NCI-H146 (cell line): ENCODE measurements around the gene CRYBA2.

Source experiments
- DNase-seq: peaks from one replicate; lab custom pipeline; 2025; lab: John Stamatoyannopoulos, UW

Gene CRYBA2

DNA sequence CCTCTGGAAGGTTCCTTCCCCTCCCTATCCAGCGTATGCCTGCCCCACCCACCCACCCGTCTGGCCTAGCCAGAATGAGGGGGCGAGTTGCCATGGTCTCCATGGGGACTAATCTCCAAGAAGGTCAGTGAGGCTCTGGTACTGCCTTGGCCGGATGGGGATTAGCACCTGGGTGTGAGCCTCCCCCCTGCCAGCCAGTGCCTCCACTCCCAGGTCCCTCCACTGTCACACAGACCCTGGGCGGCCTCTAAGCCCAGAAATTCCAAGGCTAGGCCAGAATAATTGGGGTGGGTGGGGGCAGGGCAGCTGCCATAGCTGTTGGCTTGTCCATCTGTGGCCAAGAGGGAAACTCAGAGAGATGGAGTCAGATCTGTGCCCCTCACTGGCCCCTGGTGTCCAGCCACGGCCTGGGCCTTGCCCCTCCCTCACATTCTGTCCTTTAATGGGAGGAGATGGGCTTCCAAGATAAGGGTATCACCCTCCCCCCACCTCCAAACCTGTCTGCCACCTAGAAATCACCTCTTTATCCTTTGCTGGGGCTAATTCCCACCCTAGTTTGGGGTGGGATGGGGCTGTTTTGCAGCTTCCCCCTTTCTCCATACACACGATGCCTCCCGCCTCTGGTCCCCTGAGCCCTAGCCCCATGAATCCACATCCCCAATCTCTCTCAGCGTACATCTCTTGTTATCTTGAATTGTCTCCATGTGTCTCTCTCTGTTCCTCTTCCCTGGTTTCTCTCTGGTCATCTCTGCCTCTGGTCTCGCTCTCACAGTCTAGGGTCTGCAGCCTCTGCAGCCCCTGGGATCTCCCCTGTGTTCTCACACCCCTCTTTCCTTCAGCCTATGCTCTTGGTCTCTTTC, 6.0 kb upstream of the CRYBA2 start:
- DNase-seq, result no peak

DNA sequence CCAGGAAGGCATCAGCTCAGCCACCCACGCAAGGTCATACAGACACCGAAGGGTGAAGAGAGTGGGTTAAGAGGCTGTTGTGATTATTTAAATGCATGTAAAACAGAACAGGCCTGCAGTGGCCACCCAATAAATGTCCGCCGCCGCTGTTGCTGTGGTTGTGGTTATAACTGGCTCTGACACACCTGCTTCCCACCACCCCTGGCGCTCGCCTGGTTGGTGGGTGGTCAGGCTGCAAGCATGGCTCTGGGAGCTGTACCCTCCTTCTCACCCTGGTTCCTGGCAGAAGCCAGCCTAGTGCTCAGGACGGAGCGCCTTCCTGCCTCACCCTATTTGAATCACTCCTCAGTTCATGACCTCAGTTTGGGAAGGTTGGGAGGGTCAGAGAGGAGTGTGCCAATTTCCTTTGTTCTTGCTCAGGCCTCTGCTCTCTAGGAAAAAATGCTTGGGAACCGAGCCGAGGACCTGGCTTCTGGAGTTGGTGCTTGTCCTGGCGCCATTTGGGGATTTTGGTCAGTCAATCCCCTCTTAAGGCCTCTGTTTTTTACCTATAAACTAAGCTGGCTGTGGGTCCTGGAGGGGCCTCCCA, 5.3 kb upstream of the CRYBA2 start:
- no peak for DNase-seq

DNA sequence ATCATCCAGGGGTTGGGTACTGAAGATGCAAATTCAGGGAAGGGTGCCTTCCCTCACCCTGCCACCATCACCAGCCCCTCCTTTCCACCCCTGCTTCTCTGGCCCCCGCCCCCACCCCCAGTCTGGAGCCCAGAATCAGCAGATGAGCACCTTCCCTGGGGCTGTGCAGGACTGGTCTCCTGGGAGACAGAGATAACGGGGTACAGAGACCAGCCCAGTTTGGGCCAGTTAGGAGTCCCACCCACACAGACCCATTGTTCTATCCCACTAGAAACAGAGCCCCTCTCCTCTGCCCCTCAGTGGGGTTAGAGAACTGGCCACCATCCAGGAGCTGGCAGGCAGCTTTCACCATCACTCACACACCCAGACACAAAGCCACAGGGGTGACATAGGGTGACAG, 4.5 kb upstream of the CRYBA2 start:
- no peak for DNase-seq

DNA sequence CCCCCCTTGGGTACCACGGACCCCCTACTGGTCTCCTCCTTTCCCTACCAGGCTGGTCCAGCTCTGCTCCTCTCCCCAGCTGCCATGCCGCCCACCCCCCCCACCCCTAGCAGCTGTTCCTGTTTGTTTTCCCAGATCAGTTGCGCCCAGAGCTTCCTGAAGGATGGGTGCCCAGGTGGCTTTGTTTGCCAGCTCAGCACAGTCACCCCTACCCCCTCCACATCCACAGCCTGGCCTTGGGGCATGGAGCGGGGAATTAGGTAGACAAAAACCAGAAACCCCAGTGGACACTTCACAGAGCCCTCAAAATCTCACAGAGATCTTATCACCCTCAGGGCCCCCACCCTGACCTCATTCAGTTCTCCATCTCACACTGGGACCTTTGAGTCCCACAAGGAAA, 3.7 kb upstream of the CRYBA2 start:
- DNase-seq, result peak; percentile 83

DNA sequence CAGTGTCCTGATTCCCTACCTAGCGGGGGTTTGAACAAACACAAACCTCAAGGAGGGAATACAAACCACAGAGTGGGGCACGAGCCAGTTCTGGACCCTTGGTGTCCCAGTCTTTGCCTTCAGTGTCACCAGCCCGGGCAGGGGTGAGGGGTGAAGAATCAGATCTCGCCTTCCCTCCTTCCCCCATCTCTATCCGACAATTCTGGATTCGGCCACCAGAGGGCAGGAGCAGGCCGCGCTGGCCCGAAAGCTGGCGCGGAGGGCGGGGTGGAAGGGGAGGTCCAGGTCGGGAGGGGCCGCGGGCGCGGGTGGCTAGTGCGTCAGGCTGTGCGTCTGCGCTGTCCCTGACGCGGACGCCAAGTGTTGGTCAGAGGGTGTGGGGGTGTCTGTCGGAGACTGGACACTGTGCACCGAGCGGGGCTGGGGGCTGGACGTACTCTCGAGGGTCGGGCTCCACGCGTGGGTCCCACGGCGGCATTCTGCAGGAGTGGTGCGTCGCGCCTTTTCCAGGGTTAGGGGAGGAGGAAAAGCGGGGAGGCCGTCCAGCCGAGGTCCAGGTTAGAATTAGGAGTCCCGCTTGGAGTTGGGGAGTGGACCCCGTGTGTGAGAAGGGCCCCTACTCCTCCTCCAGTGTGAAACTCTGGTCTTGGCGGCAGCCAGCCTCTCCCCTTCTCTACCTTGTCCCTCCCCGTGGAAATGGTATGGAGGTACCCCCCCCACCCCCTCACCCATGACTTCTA, 2.9 kb upstream of the CRYBA2 start:
- DNase-seq, result peak; percentile 85

DNA sequence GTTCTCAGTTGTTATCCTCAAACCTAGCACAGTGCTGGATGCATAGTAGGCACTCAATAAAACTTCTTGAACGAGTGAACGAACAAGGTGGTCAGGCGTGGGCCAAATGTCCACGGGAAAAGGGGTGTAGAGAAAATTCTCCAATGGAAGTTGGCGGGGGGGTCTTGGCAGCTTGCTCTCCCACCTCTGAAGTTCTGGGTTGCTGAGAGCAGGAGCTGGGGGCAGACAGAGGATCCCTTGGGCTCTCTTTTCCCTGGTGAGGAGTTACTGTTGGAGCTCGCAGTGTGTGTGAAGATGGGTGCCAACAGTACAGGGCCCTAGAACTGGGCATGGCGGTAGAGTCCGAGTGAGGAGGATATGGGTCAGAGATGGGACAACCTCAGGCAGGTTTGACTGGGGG, 2.3 kb upstream of the CRYBA2 start:
- DNase-seq, result no peak

DNA sequence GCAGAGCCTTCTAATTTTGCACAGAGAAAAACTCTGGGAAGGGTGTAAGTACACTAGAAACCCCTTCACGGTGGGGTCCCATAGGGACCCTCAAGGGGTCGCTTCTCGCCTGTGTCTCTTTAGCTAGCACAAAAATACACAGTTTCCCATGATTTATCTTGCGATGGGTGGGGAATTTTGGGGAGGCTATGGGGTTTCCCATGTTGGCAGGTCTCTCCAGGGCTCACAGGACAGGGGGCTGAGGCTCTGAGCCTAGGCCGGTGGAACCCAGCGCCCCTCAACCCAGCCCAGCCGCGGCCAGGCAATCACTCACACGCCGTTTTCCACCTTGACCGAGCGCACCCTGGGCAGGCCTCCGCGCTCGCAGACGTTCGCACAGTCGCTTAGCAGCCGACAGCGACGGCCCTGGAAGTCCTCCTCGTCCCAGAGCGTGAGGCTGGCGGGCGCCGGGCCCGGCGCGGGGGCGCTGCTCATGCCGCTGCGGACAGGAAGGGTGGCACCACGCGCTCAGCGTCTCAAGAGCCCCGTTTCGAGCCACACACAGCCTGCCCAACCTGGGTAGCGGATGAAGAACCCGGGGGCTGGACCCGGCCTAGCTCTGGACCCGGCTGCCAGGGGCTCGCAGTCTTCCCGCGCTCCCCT, 398 bp downstream of the CRYBA2 start:
- peak; percentile 31 for DNase-seq

DNA sequence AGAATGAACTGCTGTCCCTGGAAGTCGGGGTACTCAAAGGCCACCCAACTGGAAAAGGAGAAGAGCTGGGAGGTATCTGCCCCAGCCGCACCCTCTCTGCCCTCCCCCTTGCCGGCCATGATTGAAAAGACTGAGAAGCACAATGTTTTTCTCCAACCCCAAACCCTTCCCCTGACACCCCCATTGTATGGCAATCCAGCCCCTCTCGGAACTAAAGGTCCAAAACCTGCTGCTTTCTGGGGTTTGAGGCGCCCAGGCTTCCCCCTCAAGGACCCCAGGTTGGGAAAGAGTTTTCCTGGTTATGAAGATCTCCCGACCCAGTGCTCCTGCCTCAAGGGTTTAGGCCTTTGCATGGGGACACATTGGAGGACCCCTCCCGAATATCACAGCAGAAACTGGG, 1.0 kb downstream of the CRYBA2 start:
- no peak for DNase-seq

DNA sequence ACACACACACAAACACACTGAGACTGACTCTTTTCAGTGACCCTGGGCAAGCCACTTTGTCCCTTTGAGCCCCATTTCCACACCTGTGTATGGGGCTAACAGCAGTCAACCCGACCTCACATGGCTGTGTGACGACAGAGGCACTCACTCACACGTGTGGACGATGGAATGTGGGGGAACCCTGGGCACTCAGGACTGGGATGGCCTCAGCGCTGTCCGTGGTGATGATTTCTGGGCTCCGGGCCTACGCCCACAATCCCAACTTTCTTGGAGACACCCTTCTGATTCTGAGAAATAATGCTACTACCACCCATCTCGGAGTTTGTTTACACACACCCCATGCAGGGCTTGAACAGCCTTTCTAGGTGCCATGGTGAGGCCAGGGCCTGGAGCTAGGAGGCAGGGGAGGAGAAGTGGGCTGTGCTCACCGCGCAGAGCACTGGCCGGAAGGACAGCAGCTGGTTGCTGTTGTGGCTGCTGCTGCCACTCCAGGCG, 1.5 kb downstream of the CRYBA2 start:
- no peak for DNase-seq

DNA sequence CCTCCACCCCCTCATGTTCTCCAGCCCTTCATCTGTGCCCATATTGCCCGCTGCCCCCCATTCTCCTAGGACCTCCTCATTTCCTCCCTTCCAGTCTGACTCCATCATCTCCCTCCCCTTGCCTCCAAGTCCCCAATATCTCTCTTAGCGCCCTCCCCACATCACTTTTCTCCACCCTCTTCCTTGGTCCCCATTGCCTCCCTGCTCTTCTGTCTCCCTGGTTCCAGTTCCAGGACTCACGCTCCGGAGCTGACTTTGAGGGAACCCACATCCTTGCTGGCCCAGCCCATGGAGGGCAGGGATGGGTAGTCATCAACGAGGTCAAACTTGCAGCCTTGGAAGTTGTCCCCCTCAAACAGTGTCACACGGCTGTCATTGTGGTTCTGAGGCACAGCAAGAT, 2.6 kb downstream of the CRYBA2 start:
- no peak for DNase-seq

DNA sequence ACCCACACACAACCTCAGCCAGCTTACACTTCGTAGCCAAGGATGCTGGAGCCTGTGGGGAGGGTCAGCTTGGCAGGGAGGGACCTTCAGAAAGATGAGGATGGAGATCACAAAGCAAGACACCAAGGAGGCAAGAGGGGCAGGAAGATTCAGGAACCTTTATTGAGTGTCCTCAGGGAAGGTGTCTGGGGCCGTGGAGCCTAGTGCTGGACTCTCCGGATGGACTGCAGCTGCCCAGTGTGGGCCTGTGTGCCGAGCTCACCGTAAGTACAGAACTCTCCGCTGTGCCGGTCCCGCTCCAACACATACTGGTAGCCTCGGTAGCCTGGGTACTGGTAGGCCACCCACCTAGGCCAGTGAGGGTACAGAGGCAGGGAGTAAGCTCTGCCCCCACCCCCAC, 3.2 kb downstream of the CRYBA2 start:
- no peak for DNase-seq

DNA sequence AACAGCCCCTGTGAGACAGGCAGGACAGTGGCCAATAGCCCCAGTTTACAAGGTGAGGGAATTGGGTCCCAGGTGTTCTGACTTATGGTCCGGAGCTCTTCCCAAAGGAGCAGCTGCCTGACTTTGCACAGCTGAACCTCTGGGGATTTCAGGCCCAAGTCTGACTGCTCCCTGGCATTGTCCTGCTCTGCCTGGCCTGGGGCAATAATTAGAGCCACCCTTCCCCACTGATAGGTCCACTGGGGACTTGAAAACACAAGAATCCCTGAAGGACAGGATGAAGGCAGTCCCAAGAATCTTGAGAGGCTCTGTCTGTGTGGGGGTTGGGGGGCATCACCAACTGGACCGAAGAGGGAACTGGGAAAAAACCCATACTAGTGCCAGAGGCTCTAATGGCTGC, 4.6 kb downstream of the CRYBA2 start:
- no peak for DNase-seq

DNA sequence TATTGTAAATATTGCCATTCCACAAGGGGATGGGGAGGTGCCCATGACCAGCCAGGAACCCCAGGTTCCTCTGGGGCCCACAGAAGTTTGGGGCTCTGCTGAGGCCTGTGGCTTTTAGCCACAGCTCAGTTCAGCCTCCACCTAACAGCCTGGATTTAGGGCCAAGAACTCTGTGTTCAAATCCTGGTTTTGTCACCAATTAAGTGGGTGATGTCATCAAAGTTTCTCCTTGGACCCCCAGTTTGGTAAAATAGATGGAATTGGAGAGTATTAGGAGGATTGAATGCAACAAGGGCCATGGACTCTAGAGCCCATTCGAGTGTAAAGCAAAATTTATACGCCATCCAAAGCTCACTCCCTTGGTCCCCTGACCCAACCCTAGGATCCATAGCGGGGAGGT, 5.1 kb downstream of the CRYBA2 start:
- no peak for DNase-seq

DNA sequence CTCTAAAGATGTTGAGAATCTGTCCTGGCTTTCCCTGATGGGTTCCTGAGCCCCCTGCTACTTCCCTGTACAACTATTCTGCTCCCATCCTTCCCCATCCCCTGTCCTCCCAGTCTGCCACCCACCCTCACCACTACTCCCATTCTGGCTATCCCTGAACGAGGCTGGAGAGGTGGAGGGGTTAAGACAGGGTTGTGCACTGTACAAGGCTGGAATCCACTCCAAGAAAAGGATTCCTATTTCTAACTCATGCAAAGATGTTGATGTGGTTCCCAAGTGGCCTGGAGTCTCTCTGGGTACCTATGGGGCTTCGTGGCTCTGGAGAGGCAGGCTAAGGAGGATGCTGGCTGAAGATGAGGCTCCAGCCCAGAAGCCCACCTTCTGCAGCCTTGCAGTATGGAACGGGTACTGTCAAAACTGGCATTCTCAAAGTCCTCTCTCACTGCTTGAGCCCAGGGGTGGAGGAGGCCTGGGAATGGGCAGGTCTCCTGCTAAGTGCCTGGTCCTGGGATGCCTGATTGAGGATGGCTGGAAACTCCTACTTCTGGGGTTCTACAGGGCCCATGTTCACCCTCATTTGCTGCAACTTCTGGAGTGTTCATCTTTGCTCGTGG, 7.0 kb downstream of the CRYBA2 start:
- DNase-seq, result no peak

DNA sequence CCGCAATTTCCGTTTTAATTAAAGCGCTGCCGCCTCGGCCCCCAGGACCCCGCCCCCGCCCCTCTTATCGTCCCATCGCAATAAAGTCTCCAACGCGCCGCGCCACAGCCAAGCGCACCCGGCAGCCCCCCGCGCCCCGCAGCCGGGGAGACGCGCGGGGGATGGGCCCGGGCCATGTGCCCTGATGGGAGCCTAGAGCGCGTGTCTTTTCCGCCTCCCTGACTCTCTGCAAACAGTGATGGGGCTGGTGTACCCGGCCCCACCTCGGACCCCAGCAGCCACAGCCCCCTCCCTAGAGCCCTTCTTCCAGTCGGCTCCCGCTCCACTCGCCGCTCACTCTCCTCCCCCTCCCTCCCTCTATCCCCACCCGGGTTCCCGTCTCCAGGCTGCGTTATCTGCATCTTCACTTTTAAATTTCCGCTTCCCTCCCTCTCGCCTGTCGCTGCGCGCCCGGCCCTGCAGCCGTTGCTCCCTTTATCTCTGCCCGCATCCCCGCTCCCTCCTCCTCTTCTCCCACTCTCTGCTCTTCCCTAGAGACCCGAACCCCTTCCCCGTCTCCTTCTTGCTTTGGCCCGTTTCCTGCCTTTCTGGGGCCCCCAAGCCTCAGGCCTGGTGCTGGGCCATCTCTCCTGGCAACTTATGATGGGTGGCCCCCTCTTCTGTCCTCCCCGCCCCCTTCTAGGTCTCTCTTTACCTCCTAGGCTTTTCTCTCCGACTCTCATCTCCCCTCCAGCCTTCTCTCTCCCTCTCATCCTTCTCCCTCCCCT, 7.7 kb downstream of the CRYBA2 start:
- no peak for DNase-seq

DNA sequence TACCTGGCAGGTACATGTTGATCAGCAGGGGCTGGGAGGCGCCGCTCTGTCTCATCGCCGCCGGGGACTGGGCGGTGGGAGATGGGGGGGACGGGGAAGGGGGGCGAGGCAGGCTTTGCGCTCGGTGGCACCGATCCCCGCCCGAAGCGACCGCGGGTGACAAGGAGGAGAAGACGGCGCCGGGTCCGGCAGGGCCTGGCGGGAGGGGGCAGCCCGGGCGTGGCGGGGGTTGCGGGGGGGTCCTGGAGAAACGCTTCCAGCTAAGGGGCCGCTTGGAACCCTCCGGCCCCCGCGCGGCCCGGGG, 8.2 kb downstream of the CRYBA2 start, which contains the start of gene FEV:
Gene FEV (minus strand): TSS at position 164 of the 304 bp plus-strand sequence. CDS start 109 bp downstream, at position 55.
- DNase-seq, result no peak

DNA sequence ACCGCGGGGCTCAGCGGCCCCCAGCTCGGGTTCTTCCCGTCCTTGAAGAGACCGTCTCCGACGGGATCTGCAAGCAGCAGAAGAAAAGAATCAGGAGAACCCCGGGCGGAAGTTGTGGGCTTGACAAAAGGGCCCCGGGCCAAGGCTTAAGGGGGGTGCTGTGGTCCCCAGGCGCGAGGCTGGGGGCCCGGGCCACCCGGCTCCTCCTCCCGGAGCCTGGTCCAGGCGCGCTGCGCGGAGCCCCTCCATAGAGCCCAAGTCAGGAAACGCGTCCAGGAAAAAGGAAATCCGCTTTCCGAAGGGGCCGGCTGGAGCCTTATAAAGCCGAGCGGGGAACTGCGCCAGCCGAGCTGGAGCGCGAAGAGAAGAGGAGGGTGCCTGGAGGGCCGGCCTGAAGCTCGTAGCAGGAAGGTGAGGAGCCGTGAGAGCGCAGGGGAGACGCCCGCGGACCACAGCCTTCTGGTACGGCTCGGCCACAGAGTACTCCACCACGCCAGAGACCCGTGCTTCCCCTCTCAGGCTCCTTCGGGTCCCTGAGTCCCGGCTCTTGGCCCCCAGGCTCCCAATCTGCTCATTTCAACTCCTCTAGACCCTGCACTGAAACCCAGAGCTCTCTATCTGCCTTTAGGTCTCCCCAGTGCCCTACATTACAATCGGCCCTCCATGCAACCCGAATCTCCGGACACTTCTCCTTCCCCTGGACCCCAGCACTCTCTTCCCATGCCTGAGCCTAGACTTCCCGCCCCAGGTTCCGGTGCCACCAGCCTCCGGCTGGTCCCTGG, 8.8 kb downstream of the CRYBA2 start:
- DNase-seq, result no peak

DNA sequence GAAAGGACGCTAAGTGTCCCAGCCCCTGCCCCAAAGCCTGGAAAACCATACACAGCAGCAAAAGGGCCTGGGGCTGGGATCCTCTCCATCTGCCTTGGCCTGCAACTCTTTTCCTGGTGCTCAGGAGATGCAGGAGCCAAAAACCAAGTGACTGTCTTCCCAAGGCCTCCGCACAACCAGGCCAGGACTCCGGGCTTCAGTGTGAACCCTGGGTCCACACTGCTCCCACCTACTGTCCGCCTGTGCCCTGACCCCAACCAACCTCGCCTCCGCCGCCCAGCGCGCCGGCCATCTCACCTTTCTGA, 9.3 kb downstream of the CRYBA2 start:
- no peak for DNase-seq

DNA sequence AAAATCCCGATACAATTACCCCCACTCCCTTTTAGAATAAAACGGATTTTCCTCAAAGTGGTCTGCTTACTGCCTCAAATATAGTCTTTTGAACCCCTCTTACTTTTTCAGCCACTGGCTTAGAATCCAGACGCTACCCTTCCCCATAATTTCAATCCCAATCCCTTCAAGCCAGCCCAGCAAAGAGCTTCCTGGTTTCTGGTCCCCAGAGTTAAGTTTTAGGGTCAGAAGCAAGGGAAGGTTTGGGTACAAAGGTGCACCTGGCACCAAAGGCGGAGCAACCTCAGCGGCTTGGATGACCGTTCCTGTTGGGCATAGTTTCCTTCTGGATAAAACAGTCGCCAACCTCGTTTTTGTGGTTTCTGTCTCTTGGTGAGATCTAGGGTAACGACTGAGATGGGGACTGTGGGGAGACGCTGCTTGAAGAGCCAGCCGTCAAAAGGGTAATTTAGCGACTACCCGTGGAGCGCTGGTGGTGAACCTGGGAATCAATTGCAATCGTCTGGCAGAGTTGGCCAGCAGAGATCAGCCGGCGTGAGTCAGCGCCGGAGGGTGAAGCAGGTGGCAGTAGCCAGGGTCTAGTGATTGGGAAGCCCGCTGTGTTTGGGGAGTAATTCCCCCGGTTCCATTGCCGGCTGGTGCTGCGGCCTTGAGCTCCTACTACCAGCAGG, 9.8 kb downstream of the CRYBA2 start:
- peak; percentile 69 for DNase-seq

DNA sequence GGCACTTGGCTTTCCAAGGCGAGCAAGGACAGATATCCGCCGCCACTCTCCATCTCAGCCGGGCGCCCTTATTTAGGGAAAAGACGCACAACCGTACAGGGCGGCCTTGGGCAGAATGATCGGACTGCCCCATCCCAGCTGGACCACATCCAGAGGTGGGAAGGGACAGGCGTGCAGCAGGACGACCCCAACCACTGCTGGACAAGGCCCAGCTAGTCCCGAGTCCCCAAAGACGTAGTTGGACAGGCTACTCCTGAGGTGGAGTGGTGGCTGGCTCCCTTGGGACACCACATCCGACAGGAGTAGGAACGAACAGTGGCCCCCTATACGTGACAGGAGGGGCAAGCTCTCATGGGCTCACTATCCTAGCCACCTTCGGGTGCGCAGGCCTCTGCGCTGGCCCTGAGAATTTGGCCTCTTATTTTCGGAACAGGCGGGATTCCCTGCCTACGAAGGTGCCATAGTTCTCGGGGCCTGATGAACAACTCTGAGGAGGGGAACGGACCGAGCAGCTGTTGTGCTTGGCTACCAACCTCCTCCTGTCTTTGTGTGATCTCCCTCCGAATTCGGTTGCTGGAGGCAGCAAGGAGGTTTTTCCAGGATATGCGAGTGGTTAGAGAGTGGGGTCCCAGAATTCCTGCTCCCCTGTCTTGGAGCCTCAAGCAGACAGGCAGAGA, 10.5 kb downstream of the CRYBA2 start:
- DNase-seq, result no peak
